ENCODE measurements around the gene MTA1.

Gene MTA1

GRCh38 chr14:105415481-105416428 lies 3.9 kb upstream of the MTA1 start:
- no peak overlapping the region for H3K27ac ChIP-seq (ENCODE audit: low read depth, low read length)
- H3K4me1 ChIP-seq (ENCODE audit: control insufficient read depth, low read length), result peaks cover 17% of the 10 kb centered on the region
- peak overlapping the region; percentile 59 for H3K4me2 ChIP-seq (ENCODE audit: low read length)
- peaks cover 3% of the 10 kb centered on the region for H3K36me3 ChIP-seq (ENCODE audit: control insufficient read depth, low read length)
- no peaks in the 10 kb centered on the region for H3K9me3 ChIP-seq (ENCODE audit: control insufficient read depth, insufficient read depth, low read length)
- peaks cover 41% of the 10 kb centered on the region for H3K27me3 ChIP-seq (ENCODE audit: control insufficient read depth, low read length)
- peaks cover 2% of the 10 kb centered on the region; the same call in 1 of the 2 replicates for H4K20me1 ChIP-seq (ENCODE audit: control insufficient read depth, insufficient read depth, low read depth, low read length)
- no peaks in the 10 kb centered on the region for H3K9me2 ChIP-seq (replicated peaks; ENCODE audit: control insufficient read depth, low read length)
- TF ChIP-seq CTCF (IDR thresholded peaks at IDR 0.05; ENCODE audit: low read depth, low read length, poor library complexity, severe bottlenecking) (no peak), EZH2phosphoT487 (IDR thresholded peaks at IDR 0.05; ENCODE audit: borderline replicate concordance, low read length) (no peak)
- H3K4me3 ChIP-seq (ENCODE audit: low read length), result peak overlapping the region; percentile 61
- H3K79me2 ChIP-seq (ENCODE audit: control insufficient read depth, low read length), result peaks cover 10% of the 10 kb centered on the region
- no peaks in the 10 kb centered on the region; the same call in 1 of the 2 replicates for H3F3A ChIP-seq (ENCODE audit: control insufficient read depth, insufficient read depth)

- Histone ChIP-seq H3K4me3 (ENCODE audit: low read length) (no peak overlapping the region), H3K27me3 (ENCODE audit: control insufficient read depth, low read length) (peaks cover 37% of the 10 kb centered on the region), H3K27ac (ENCODE audit: low read depth, low read length) (no peak overlapping the region), H4K20me1 (ENCODE audit: control insufficient read depth, insufficient read depth, low read depth, low read length) (peaks cover 5% of the 10 kb centered on the region; the same call in 1 of the 2 replicates), H3F3A (ENCODE audit: control insufficient read depth, insufficient read depth) (no peaks in the 10 kb centered on the region; the same call in 1 of the 2 replicates), H3K36me3 (ENCODE audit: control insufficient read depth, low read length) (peaks cover 13% of the 10 kb centered on the region), H3K79me2 (ENCODE audit: control insufficient read depth, low read length) (peaks cover 19% of the 10 kb centered on the region), H3K9me2 (replicated peaks; ENCODE audit: control insufficient read depth, low read length) (no peaks in the 10 kb centered on the region), H3K4me2 (ENCODE audit: low read length) (no peak overlapping the region), H3K9me3 (ENCODE audit: control insufficient read depth, insufficient read depth, low read length) (no peaks in the 10 kb centered on the region), H3K4me1 (ENCODE audit: control insufficient read depth, low read length) (peaks cover 26% of the 10 kb centered on the region)
- TF ChIP-seq EZH2phosphoT487 (IDR thresholded peaks at IDR 0.05; ENCODE audit: borderline replicate concordance, low read length) (no peak), CTCF (IDR thresholded peaks at IDR 0.05; ENCODE audit: low read depth, low read length, poor library complexity, severe bottlenecking) (no peak)
These were observed 3.0 kb upstream of the MTA1 start for GRCh38 chr14:105416671-105417070.

- H3K4me2 ChIP-seq (ENCODE audit: low read length), result no peak overlapping the region
- no peaks in the 10 kb centered on the region for H3K9me3 ChIP-seq (ENCODE audit: control insufficient read depth, insufficient read depth, low read length)
- peaks cover 30% of the 10 kb centered on the region for H3K27me3 ChIP-seq (ENCODE audit: control insufficient read depth, low read length)
- H4K20me1 ChIP-seq (ENCODE audit: control insufficient read depth, insufficient read depth, low read depth, low read length), result peaks cover 12% of the 10 kb centered on the region; the same call in 1 of the 2 replicates
- H3K79me2 ChIP-seq (ENCODE audit: control insufficient read depth, low read length), result peaks cover 30% of the 10 kb centered on the region
- H3K4me3 ChIP-seq (ENCODE audit: low read length), result no peak overlapping the region
- no peak for TF ChIP-seq EZH2phosphoT487 (IDR thresholded peaks at IDR 0.05; ENCODE audit: borderline replicate concordance, low read length)
- no peak for TF ChIP-seq CTCF (IDR thresholded peaks at IDR 0.05; ENCODE audit: low read depth, low read length, poor library complexity, severe bottlenecking)
- H3K36me3 ChIP-seq (ENCODE audit: control insufficient read depth, low read length), result peaks cover 23% of the 10 kb centered on the region
- no peaks in the 10 kb centered on the region; the same call in 1 of the 2 replicates for H3F3A ChIP-seq (ENCODE audit: control insufficient read depth, insufficient read depth)
- H3K9me2 ChIP-seq (replicated peaks; ENCODE audit: control insufficient read depth, low read length), result no peaks in the 10 kb centered on the region
- H3K27ac ChIP-seq (ENCODE audit: low read depth, low read length), result no peak overlapping the region
- peaks cover 36% of the 10 kb centered on the region for H3K4me1 ChIP-seq (ENCODE audit: control insufficient read depth, low read length)
These were observed 1.9 kb upstream of the MTA1 start for GRCh38 chr14:105417690-105418121.
